ENCODE measurements around the gene PTPN9. TPM values are rescaled to one million over a fixed set of nuclear protein-coding genes. Genes with fewer than 3 reads are reported as not detected.

PTPN9 gene
- total RNA-seq, 4 donors from 2014 or later = 5.6 to 33.0 (median 18.9) TPM

DNA sequence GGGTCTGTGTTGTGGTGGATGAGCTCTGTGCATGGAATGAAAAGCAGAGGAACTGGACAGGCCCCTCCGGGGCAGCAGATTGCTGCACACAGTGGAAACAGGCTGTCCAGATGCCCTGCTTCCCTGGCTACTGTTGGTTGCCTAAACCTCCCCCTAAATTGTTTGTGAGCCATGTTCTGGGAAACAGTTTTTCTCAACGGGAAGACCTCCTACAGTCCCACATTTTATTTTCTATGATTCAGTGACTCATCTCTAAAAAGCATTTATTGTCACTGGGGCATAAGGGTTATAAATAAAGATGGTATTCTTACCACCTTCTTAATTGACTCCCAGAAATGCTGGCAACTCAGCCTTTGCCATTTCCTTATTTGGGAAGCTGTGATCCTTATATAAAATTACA, 20.3 kb upstream of the PTPN9 start:
- no peak for TF ChIP-seq POLR2A (IDR thresholded peaks at IDR 0.05)
- TF ChIP-seq, protein P1, sequence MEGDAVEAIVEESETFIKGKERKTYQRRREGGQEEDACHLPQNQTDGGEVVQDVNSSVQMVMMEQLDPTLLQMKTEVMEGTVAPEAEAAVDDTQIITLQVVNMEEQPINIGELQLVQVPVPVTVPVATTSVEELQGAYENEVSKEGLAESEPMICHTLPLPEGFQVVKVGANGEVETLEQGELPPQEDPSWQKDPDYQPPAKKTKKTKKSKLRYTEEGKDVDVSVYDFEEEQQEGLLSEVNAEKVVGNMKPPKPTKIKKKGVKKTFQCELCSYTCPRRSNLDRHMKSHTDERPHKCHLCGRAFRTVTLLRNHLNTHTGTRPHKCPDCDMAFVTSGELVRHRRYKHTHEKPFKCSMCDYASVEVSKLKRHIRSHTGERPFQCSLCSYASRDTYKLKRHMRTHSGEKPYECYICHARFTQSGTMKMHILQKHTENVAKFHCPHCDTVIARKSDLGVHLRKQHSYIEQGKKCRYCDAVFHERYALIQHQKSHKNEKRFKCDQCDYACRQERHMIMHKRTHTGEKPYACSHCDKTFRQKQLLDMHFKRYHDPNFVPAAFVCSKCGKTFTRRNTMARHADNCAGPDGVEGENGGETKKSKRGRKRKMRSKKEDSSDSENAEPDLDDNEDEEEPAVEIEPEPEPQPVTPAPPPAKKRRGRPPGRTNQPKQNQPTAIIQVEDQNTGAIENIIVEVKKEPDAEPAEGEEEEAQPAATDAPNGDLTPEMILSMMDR (IDR thresholded peaks at IDR 0.05) = no peak
- Histone ChIP-seq H3K4me1 (no peaks in the 10 kb centered on the region), H3K9me3 (no peaks in the 10 kb centered on the region), H3K4me3 (no peak overlapping the region), H3K36me3 (no peaks in the 10 kb centered on the region), H3K27ac (peak overlapping the region in 1 of 2 donors; percentile 22), H3K27me3 (no peaks in the 10 kb centered on the region)
- intact Hi-C loops (cut with DNase I; ENCODE audit: low total_unique reads) = no loop called here
- DNase-seq = no peak

DNA sequence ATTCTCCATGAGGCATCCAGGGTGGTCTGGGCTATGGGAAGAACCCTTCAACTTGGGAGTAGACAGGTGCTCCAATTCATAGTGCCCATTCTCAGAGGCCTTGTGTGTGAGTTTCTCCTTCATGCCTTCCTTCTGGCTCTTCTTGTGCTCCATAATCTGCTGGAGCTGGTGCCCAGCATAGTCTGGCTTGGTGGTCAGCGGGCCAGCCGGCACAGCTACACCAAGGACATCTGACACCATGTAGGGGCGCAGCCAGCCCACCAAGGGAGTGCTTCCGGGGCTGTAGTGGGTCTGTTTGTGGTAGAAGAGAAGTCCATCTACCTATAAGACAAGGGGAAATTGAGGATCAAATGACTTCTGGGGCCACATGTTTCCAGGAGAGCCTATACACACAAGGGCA, 19.2 kb upstream of the PTPN9 start:
- intact Hi-C loops (cut with DNase I; ENCODE audit: low total_unique reads) = no loop called here
- no peak overlapping the region for H3K27ac ChIP-seq
- no peak overlapping the region for H3K4me3 ChIP-seq

DNA sequence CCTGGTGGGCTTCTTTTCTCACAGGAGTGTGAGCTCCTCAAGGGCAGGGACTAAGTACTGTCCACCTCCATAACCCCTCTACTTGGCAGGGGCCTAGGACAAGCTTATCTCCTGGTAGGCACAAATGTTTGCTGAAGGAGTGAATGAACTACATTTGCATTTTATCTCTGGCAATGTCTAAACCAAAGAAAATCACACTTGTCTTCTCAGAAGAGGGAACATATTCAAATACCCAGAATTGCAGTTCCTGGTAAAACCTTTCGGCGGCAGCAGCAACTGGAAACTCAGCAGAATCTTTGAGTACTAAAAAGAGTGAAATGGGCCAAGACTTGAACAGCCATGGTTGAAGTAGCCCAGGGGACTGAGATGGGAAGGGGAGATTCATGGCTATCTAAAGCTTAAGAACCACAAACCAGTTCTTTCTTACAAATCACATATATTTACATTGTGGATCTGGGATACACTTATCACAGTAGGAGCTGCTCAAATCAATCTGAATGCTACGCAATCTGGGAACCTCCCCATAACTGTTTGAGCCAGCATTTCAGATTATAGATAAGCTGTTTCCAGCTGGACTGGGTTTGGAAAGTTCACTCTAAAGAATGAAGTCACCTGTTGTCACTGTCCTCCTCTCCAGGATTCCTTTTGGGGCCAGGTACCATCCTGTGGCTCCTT, 18.7 kb upstream of the PTPN9 start:
- Histone ChIP-seq H3K36me3 (no peaks in the 10 kb centered on the region), H3K9me3 (no peaks in the 10 kb centered on the region), H3K4me3 (no peak overlapping the region), H3K27me3 (no peaks in the 10 kb centered on the region), H3K4me1 (no peaks in the 10 kb centered on the region), H3K27ac (no peak overlapping the region)
- intact Hi-C loops (cut with DNase I; ENCODE audit: low total_unique reads) = no loop called here
- no peak for DNase-seq
- TF ChIP-seq, protein P1 (IDR thresholded peaks at IDR 0.05) = peak in 1 of 4 experiments; percentile 20
- TF ChIP-seq POLR2A (IDR thresholded peaks at IDR 0.05) = no peak

More for the DNA sequence above, 19.2 kb upstream of the PTPN9 start:
- TF ChIP-seq POLR2A (IDR thresholded peaks at IDR 0.05) = no peak
- TF ChIP-seq, protein P1 (IDR thresholded peaks at IDR 0.05) = no peak
- no peaks in the 10 kb centered on the region for H3K4me1 ChIP-seq
- no peaks in the 10 kb centered on the region for H3K9me3 ChIP-seq
- no peaks in the 10 kb centered on the region for H3K27me3 ChIP-seq
- DNase-seq = no peak
- H3K36me3 ChIP-seq = no peaks in the 10 kb centered on the region

DNA sequence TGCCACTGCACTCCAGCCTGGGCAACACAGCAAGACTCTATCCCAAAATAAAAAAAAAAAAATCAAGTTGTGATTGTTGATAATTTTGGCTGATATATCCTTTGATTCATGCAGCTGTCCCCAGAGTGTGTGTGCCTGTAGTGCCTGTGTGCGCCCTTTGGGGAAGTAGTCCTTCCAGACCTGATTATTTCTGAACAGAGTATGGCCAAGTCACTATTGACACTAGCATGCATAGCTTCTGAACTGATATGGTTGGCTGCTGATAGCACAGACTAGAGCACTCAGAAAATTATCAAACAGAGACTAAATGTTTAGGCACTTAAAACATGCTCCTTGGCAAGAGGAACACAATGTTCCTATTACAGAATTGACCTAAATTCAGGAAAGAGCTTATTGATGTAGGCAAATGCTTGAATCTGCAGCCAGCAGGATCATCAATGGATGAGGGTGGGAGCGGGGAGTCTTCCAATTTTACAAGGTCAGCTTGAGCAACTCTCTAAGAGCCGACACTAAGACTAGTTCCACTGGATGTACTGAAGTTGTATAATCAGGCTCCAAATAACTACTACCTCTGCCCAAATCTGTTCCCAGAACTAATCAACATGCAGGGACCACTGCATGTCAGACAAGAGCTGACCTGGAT, 17.7 kb upstream of the PTPN9 start:
- Histone ChIP-seq H3K4me1 (no peaks in the 10 kb centered on the region), H3K36me3 (no peaks in the 10 kb centered on the region), H3K27me3 (no peaks in the 10 kb centered on the region), H3K4me3 (no peak overlapping the region), H3K27ac (no peak overlapping the region), H3K9me3 (no peaks in the 10 kb centered on the region)
- intact Hi-C loops (cut with DNase I; ENCODE audit: low total_unique reads) = no loop called here
- no peak for DNase-seq
- TF ChIP-seq POLR2A (IDR thresholded peaks at IDR 0.05) = no peak
- TF ChIP-seq, protein P1 (IDR thresholded peaks at IDR 0.05) = no peak

DNA sequence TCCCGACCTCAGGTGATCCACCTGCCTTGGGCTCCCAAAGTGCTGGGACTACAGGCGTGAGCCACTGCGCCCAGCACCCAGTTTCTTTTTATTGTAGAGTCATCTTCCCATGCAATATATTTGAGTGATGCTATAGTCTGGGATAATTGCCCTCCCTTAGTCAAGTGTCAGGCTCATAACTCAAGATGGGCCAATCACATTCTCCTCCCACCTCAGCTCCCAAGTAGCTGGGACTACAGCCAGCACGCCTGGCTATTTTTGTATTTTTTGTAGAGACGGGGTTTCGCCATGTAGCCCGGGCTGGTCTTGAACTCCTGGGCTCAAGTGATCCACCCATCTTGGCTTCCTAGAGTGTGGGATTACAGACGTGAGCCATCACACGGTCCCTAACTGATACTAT, 15.2 kb upstream of the PTPN9 start:
- peak; percentile 64 to 66 for DNase-seq
- Histone ChIP-seq H3K4me1 (no peaks in the 10 kb centered on the region), H3K27me3 (no peaks in the 10 kb centered on the region), H3K4me3 (no peak overlapping the region), H3K9me3 (no peaks in the 10 kb centered on the region), H3K27ac (peak overlapping the region in 1 of 2 donors; percentile 35), H3K36me3 (no peaks in the 10 kb centered on the region)
- no peak for TF ChIP-seq POLR2A (IDR thresholded peaks at IDR 0.05)
- TF ChIP-seq, protein P1 (IDR thresholded peaks at IDR 0.05) = no peak
- intact Hi-C loops (cut with DNase I; ENCODE audit: low total_unique reads) = no loop called here
